Measurements from ENCODE around the gene NXN.
"Not testable (repeated sequence)": the region's sequence is repeated elsewhere in the genome, so short reads cannot be mapped to it uniquely, and the experiment has no call there.

NXN gene

DNA sequence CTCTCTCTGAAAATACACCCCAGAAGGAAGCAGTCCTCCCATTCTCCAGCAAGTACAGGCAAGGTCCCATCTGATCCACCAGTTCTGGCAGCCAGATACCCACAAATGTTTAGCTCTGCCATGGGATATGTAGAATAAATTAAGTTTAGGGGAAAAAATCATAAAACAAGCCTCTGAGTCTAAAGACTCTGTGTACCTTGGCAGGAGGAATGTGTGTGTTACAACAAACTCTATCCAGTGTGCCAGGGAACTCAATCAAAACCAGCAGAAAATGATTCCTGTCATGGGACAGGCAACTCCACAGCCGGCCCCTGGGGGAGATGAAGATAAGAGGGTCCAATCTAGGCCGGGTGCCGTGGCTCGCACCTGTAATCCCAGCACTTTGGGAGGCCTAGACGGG is 124.0 kb downstream of the NXN start:
- DNase-seq, result no peak

DNA sequence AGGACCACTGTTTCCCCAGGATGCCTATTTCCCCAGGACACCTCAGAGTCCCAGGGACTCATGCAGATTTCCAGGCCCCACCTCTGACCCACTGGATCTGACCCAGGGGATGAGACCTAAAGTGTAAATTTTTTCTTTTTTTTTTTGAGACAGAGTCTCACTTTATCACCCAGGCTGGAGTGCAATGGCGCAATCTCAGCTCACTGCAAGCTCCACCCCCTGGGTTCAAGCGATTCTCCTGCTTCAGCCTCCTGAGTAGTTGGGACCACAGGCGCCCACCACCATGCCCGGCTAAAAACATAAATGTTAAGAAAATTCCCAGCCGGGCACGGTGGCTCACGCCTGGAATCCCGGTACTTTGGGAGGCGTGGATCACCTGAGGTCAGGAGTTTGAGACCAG is 126.7 kb downstream of the NXN start:
- not testable (repeated sequence) for DNase-seq

- DNase-seq, result no peak
Measured at GRCh38 chr17:852349-852748, 127.2 kb downstream of the NXN start.

DNA sequence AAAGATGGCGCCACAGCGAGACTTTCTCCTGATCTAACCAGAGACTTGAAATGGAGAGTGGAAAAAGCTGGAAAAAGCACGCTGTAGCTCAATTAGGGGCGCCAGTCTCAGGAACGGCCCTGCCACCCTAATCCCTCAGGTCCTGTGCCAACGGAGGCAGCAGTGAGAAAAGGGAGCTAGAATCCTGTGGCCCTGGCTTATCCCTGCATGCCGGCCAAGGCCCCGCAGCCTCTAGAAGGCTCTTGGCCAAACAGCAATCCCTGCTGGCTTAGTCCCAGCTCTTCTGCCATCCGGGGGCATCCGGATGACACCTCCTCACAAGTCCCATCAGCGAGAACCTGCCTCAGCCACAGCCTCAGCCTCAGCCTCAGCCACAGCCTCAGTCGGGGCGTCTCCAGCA is 127.7 kb downstream of the NXN start:
- DNase-seq, result no peak

DNA sequence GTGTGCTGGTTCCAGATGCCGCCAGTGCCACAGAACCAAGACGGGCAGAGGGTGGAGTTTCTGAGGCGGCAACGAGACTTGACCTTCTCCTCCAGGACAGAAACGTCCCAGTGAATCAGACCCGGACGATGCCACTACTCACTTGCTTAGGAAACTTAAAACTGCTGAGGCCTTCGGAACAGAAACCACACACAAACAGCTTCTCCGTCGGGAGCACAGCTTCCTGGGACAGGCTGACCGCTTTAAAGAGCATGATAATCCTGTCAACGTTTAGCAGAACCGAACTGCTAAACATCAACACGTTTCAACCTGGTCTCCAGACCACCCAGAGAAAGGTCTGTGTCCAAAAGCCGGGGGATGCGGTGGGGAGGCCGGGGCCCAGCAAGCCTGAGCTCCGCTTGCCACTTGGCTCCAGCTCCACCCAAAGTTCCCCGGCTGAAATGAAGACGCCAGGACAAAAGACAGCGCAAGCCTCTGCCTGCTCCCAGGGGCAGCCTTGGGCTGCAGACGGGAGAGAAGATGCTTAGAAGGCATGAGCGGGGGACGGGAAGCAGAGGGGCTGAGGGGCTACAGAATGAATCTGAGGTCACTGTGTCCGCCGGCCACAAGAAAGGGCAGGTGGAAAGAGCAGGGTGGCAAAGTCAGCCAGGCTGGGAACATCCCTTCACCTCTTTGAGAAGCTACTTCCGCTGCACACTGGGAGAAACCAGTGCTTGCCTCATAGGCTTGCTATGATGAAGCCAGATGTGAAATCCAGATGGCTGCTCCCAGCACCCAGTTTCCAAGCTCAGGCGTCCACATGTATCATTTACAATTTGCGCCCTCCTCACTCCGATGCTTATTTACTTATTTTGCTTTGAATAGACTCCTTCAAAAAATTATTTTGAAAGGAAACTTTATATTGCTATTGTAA is 128.5 kb downstream of the NXN start:
- DNase-seq, result no peak

GRCh38 chr17:850086-850850 is 129.3 kb downstream of the NXN start:
- DNase-seq, result no peak

- no peak for DNase-seq
Measured at GRCh38 chr17:848402-848801, 131.2 kb downstream of the NXN start.

DNA sequence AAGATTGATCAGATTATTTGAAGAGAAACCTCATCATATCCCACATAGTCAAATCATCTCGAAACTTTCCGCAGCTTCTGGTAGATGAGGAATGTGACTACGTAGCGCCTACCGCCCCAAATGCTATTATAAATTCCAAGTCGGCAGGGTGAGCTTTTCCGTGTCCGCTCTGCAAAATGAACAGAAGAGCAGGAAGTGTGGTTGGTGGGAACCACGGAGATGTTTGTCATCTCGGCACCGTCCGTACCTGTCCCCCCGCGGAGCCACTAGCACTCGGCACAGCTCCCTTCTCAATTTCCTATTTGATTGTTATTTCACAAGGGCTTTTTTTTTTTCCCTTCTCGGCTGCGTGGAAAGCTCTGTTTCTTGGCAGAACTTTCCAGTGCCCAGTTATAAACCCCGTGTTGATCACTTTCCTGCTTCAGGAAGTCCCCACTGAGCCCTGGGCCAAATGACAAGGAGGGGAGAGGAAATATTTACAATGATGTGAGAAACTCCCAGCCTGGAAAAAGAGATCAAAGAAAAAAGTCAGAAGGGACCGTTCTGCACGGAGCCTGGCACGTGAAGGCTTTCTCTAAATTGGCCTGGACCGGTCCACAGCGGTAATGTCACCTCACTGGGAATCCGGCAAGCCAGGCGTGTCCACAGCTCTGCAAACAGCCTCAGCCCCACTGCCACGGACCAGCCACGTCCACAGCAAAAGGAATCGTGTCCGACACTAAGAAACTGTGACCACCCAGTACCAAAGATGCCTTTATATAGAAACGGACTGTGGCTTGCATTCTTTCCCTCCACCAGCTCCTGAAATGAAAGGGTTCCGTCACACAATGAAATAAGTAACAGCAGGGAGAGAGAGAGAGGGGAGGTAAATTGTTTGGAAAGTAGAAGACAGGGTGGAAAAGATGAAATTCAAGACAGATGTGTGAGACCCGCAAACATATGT is 132.4 kb downstream of the NXN start:
- no peak for DNase-seq

DNA sequence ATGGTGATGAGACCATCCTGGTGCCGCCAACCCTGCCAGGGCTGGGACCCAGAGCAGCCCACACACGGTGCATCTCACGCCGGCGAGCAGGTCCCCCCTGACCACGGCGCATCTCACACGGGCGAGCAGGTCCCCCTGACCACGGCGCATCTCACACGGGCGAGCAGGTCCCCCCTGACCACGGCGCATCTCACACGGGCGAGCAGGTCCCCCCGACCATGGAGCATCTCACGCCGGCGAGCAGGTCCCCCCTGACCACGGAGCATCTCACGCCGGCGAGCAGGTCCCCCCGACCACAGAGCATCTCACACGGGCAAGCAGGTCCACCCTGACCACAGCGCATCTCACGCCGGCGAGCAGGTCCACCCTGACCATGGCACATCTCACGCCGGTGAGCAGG is 138.3 kb downstream of the NXN start:
- no peak for DNase-seq

- DNase-seq, result no peak
Measured at GRCh38 chr17:838486-838885, 141.1 kb downstream of the NXN start.

DNA sequence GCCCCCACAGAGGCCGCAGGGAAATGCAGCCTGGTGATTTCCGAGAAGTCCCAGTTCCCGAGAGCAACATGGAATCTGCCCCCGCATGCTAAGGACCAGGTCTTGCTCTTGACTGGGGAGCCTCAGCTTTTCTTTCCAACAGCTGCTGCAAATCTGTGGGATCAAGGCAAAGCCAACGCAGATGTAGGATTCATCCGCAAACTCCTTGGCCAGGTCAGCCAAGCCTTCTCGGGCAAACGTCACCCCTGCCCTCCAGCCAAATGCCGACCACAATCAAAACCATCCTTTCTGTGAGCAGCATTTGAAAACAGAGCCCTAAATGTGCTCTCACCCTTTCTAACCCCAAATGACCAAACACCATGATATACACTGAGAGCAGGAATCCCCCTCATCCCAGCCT is 143.4 kb downstream of the NXN start:
- no peak for DNase-seq

- not testable (repeated sequence) for DNase-seq
Measured at GRCh38 chr17:835721-836120, 143.9 kb downstream of the NXN start.

GRCh38 chr17:835263-835662 is 144.3 kb downstream of the NXN start:
- no peak for DNase-seq

GRCh38 chr17:834136-834535 is 145.4 kb downstream of the NXN start:
- DNase-seq, result no peak

- DNase-seq, result no peak
Measured at GRCh38 chr17:830950-831349, 148.6 kb downstream of the NXN start.

DNA sequence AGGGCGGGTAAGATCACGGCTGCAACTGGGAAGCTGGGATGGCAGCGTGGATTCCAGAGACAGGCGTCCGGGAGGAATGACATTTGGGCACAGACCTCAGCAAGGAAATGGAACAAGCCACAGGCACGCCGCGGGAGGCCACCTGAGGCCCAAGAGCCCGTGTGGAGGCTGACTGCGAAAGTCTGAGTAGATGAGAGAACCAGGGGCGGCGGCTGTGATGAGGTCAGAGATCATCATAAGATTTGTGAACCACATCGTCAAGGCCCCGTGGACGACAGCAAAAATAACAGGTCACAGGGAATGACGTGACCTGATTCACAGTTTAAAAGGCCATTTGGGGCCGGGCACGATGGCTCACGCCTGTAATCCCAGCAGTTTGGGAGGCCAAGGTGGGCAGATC is 149.2 kb downstream of the NXN start:
- no peak for DNase-seq

DNA sequence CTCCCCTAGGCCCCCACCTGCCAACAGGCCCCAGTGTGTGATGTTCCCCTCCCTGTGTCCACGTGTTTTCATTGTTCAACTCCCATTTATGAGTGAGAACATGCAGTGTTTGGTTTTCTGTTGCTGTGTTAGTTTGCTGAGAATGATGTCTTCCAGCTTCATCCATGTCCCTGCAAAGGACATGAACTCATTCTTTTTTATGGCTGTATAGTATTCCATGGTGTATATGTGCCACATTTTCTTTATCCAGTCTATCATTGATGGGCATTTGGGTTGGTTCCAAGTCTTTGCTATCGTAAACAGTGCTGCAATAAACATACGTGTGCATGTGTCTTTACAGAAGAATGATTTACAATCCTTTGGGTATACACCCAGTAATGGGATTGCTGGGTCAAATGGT is 150.0 kb downstream of the NXN start:
- not testable (repeated sequence) for DNase-seq

DNA sequence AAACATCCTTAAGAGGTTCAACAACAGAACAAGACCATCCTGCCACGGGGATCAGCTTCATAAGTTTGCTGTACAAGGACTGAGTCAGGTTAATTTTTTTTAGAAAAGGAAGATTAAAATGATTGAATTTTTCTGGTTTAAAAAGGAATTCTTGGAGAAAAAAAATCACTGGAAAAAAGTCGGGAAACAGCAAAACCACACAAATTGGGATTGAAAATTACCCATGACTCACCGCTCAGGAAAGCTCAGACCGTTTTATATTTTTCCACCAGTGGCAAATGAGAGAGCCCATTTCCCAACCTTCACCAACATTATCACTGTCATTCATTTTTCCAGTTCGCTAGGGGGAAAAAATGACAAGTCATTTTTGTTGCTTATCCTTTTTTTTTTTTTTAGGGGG is 150.8 kb downstream of the NXN start:
- DNase-seq, result no peak

- DNase-seq, result no peak
Measured at GRCh38 chr17:826778-827177, 152.8 kb downstream of the NXN start.

DNA sequence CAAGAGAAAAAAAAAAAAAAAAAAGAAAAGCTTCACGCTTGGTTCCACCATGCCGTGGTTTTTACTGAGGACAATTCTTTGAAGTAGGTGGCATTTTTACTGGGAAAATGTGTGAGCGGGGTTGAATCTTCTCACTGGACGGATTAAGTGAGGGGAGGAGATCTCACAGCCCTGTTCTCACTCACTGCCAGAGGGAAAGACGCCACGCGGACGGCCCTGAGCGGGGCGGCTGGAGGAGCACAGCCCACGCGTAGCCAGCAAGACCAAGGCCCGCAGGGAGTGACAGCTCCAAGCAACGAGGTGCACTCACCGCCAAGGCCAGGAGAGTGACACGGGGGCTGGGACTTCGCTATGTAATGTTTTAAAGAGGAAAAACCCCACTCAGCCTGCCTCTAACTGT is 154.4 kb downstream of the NXN start:
- DNase-seq, result no peak

GRCh38 chr17:824378-824777 is 155.2 kb downstream of the NXN start:
- DNase-seq, result no peak

DNA sequence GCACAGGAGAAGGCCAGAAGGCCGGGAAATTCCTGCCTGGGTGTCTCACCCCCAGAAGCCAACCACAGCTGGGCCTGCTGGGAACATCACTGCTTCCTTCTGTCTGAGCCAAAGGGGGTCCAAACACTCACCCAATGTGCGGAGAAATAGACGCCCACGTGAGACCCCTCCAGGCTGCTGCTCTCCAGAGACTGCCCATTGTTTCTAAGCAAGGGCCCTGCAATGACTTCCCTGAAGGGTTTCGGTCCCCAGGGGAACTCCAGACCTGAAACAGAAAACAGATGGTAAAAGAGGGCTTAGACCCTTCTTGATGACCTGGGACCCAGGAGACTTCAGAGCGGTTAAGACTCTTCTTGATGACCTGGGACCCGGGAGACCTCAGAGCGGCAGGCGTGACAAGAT is 156.1 kb downstream of the NXN start:
- DNase-seq, result no peak

DNA sequence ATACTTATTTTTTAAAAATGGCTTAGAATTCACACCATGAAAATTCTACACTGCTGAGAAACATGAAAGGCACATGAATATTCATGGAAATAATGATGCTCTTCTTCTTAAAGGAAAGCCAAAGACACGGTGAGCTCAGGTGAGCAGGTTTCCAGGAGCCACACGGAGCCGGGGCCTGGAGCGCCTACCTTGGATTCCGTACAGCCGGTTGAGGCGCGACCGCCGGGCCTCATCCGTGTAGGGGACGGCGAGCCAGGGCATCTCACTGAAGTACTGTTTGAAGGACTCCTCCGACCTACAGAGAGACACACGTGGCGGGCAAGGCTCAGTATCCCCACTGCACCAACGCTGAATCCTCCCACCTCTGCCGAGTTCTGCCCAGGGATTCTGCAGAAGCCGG is 160.3 kb downstream of the NXN start:
- DNase-seq, result no peak
